Measurements from ENCODE around the gene TMX2.

Gene TMX2

GRCh38 chr11:57698843-57699365, 13.5 kb upstream of the TMX2 start:
- TF ChIP-seq RARB (CRISPR knock-in tag; IDR thresholded peaks at IDR 0.05), result no peak
- TF ChIP-seq CREB5 (CRISPR knock-in tag; IDR thresholded peaks at IDR 0.05; ENCODE audit: low read depth), result no peak
- TF ChIP-seq SNAI2 (CRISPR knock-in tag; IDR thresholded peaks at IDR 0.05), result no peak
- no peak for TF ChIP-seq PPARA (CRISPR knock-in tag; IDR thresholded peaks at IDR 0.05; ENCODE audit: borderline replicate concordance)
- TF ChIP-seq ZFP3 (CRISPR knock-in tag; IDR thresholded peaks at IDR 0.05), result no peak
- TF ChIP-seq OSR1 (CRISPR knock-in tag; IDR thresholded peaks at IDR 0.05), result no peak
- TF ChIP-seq BACH2 (CRISPR knock-in tag; IDR thresholded peaks at IDR 0.05; ENCODE audit: borderline replicate concordance), result no peak
- TF ChIP-seq ZFP30 (CRISPR knock-in tag; IDR thresholded peaks at IDR 0.05), result no peak
- TF ChIP-seq CSRNP3 (CRISPR knock-in tag; IDR thresholded peaks at IDR 0.05), result no peak
- TF ChIP-seq POU6F1 (CRISPR knock-in tag; IDR thresholded peaks at IDR 0.05; ENCODE audit: borderline replicate concordance, low read depth), result no peak
- no peak; the same call in 2 of the 3 replicates for ATAC-seq

- TF ChIP-seq BACH2 (CRISPR knock-in tag; IDR thresholded peaks at IDR 0.05; ENCODE audit: borderline replicate concordance) (no peak), PPARA (CRISPR knock-in tag; IDR thresholded peaks at IDR 0.05; ENCODE audit: borderline replicate concordance) (no peak), POU6F1 (CRISPR knock-in tag; IDR thresholded peaks at IDR 0.05; ENCODE audit: borderline replicate concordance, low read depth) (no peak), ZNF8 (CRISPR knock-in tag; IDR thresholded peaks at IDR 0.05) (no peak), GLIS3 (CRISPR knock-in tag; IDR thresholded peaks at IDR 0.05) (no peak), OSR1 (CRISPR knock-in tag; IDR thresholded peaks at IDR 0.05) (no peak), PATZ1 (CRISPR knock-in tag; IDR thresholded peaks at IDR 0.05; ENCODE audit: borderline replicate concordance) (no peak), CSDC2 (CRISPR knock-in tag; IDR thresholded peaks at IDR 0.05) (no peak), CREB5 (CRISPR knock-in tag; IDR thresholded peaks at IDR 0.05; ENCODE audit: low read depth) (no peak), ZNF70 (CRISPR knock-in tag; IDR thresholded peaks at IDR 0.05) (no peak), ZFP3 (CRISPR knock-in tag; IDR thresholded peaks at IDR 0.05) (no peak), ZFP30 (CRISPR knock-in tag; IDR thresholded peaks at IDR 0.05) (no peak), ZC3H10 (CRISPR knock-in tag; IDR thresholded peaks at IDR 0.05) (no peak), ZNF565 (CRISPR knock-in tag; conservative IDR thresholded peaks at IDR 0.05; ENCODE audit: low read depth) (no peak), RARB (CRISPR knock-in tag; IDR thresholded peaks at IDR 0.05) (no peak), TCF4 (CRISPR knock-in tag; IDR thresholded peaks at IDR 0.05; ENCODE audit: borderline replicate concordance) (no peak), ESRRG (CRISPR knock-in tag; IDR thresholded peaks at IDR 0.05) (no peak), ARNTL (CRISPR knock-in tag; IDR thresholded peaks at IDR 0.05; ENCODE audit: borderline replicate concordance, low read depth) (no peak)
- no peak for ATAC-seq
Measured at GRCh38 chr11:57699813-57700212, 12.6 kb upstream of the TMX2 start.

- TF ChIP-seq ZNF8 (CRISPR knock-in tag; IDR thresholded peaks at IDR 0.05) (no peak), ZC3H10 (CRISPR knock-in tag; IDR thresholded peaks at IDR 0.05) (no peak)
- ATAC-seq, result no peak
Measured at GRCh38 chr11:57700425-57700824, 12.0 kb upstream of the TMX2 start.
